Effector CD4-positive, alpha-beta T cell (primary cell): ENCODE measurements around the gene ZCCHC14.
"Not testable (repeated sequence)": the region's sequence is repeated elsewhere in the genome, so short reads cannot be mapped to it uniquely, and the experiment has no call there.

ENCODE experiments used
- DNase-seq: peaks from one replicate; pipeline ENCODE4 v3.0.0-alpha.2; 2020

ZCCHC14 gene

DNA sequence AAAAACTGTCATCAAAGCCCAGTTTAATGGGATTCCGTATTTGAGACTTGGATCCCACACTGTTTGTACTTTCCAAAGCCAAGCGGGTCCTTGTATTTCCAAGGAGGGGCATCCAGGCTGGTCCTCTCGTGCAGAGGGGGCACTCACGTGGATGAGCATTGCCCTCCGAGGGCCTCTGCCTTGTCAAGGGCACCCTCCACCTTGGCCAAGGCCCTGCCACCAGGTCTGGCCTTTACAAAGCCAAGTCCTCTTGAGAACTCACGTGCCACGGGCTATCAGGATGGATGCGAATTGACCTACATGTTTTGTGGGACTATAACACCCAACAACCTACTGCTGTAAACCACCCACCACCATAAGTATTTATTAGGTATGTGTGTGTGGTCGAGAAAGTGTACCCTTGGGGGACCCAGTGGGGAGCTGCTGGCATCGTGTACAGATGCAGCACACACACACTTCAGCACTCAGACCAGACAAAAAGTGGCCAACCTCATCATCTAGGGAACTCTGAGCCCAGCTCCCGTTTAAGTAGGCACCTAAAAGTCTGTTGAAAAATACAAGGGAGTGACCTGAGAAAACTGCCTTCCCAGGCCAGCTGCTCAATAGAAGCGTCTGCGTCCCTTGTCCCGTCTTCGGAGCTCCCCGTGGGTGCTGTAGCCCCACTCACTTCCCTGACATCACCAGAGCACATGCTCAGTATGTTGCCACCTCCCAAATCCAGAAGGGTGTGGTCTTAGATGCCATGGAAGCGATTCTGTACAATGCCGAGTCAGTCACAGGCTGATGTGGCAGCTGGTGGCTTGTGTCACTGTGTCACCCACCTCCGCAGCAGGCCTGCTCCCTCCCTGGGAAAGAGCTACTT lies 87.8 kb downstream of the ZCCHC14 start:
- no peak for DNase-seq

DNA sequence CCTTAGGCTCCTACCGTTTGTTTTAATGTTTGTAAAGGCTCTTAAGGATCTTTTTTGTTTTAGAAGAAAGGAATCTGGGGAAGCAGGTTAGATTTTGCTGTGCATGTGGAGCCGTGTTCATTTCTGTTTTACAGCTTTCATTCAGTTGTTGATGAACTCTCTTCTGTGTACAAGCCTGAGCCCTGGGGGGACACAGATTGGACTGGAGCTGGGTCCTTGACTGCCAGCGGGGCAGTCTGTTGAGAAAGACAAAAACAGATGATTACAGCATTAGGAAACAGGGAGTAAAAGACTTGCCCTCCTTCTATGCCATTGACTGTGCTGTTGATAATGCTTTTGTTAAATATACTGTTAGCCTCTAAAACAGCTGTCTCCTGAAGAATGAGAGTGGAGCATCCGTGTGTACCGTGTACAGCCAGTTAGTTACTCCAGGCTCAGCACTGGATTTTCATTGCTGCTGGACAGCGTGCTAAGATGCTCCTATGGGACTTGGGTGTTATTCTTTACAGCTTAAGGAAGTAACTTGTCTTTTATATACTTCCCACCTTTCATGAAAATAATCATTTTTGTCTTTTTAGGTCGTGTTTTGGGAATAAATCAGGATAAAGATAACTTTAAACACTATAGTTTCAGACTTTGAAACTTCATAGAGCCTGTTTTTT lies 97.5 kb downstream of the ZCCHC14 start:
- no peak for DNase-seq

DNA sequence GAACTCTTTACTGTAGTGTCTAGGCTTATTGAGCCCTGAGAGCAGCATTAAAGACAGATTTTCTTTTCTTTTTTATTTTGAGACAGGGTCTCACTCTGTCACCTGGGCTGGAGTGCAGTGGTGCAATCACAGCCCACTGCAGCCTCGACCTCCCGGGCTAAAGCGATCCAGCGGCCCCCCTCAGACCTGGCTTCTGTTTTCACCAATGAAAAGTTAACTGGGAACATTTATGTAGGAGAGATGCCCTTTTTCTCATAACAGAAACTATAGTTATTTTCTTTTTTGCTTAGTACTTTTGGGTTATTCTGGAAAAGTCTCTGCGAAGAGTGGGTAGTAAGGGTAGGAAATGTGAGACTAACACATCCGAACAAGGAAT lies 99.2 kb downstream of the ZCCHC14 start:
- no peak for DNase-seq

DNA sequence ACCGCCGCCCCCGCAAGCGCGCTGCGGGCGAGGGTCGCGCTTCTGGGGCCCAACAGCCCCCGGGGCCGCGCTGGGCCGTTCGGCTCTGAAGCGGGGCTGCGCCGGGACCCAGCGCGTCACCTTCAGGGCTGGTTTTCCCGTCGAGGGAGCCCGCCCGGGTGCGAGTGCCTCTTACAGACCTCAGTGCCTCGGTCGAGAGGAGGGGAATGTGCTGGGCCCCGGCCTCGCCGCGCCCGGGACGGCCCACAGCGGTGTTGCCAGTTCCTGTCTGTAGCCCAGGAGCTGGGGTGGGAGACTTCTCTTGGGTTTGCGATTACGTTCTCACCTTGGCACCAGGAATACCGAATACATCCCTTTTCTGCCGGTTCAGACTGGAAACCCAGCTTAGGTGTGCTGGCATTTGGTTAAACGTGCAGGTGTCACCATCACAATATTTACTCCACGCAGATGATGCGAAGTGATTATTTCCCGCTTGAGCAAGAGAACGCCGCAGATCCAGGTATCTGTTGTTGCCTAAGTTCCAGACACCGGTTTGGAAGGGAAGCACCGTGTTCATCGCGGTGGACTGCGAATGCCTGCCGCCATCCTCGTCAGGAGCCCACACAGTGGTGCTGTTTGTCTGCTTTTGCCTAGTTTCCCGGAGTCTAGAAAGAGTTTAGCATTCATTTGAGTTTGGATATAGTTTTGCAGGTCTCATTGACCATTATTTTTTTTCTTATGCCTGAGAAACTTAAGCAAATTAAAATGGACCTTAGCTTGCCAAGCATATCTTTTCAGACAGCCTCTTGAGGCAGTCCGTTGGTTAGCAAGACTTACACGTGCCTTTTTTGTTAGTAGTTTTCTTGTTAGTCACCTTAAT lies 99.8 kb downstream of the ZCCHC14 start:
- peak; percentile 22 for DNase-seq

DNA sequence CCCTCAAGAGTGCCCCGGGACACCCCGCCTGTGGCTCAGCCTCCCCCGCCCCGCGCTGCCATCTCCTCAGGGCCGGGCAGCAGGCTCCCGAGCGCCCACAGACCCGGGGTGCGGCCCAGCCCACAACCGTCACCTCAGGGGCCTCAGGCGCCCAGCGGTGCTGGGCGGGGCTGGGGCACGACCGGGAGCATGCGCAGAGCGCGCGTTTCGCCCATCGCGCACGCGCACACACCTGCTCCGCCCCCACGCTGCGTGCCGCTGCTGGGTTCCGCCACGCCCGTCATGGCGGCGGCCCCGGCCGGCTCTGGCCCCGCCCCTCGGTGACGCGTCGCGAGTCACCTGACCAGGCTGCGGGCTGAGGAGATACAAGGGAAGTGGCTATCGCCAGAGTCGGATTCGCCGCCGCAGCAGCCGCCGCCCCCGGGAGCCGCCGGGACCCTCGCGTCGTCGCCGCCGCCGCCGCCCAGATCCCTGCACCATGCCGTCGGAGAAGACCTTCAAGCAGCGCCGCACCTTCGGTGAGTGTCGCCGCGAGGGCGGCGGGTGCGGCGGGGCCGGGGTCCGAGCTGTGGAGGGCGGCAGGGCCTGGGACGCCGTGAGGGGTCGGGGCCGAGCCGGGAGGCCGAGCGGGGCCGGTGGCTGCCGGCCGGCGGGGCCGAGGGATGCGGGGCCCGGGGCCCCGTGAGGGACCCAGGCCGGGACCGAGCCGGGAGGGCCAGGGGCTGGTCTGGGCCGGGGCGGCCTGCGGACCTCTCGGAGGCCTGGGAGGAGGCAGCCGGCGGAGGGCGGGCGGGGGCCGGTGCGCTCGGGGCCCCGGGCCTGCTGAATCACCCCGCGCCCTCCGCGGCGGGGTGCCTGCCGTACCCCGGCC lies 100.6 kb downstream of the ZCCHC14 start, which contains the start of gene MAP1LC3B:
MAP1LC3B (plus strand) TSS at position 387 of the 871 bp plus-strand sequence; CDS start at position 479, 92 bp downstream.
- peak; percentile 95 for DNase-seq

DNA sequence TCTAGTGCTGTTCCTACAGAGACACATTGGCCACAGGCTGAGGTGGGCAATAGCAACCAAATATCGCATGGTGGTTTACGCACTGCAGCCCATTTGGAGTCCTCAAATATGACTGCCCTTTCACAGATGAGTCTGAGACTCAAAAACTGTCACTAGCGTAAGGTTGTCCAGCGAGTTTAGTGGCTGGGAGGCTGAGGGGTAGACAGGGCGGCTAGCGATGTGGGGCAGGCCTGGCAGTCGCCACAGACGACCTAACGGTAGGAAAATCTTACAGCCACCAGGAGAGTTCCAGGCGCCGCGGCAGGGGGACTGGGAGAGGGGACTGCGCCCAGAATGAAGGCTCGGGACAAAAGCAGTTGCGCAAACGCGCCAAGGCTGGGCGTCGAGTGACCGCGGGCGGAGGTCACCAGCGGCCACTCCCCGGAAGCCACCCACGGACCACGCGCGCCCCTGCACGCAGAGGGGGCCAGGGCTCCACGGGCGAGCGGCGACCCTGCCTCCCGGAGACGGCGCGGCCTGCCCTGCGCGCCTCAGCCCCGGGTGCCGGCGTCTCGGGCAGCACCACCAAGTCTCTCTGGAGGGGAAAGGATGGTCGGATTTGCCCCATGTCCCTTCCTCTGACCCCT lies 101.4 kb downstream of the ZCCHC14 start:
- DNase-seq: no peak

DNA sequence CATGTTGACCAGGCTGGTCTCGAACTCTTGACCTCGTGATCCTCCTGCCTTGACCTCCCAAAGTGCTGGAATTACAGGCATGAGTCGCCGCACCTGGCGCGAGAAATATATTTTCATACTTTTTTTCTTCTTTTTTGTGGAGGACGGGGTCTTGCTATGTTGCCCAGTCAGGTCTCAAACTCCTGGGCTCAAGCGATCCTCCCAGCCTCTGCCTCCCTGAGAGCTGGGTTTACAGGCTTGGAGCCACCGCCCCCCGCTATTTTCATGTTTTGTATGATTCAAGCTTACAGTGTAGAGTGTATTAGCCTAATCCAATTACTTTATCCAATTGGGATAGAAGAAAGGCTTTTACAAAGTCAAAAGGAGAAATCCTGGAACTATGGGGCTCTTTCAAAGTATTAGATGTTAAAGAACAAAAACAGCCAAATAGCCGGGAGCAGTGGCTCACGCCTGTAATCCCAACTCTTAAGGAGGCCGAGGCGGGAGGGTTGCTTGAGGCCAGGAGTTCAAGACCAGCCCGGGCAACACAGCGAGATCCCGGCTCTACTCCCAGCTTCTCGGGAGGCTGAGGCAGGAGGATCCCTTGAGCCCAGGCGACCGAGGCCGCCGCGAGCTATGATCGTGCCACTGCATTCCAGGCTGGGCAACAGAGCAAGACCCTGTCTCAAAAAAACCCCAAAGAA lies 102.0 kb downstream of the ZCCHC14 start:
- no peak for DNase-seq

DNA sequence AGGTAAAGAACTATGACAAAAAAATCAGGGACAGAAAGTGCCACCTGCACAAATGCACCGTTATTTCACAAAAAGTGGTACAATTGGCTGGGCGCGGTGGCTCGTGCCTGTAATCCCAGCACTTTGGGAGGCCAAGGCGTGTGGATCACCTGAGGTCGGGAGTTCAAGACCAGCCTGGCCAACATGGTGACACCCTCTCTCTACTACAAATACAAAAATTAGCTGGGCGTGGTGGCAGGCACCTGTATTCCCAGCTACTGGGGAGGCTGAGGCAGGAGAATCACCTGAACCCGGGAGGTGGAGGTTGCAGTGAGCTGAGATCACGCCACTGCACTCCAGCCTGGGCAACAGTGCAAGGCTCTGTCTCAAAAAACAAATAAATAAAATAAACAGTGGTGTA lies 102.9 kb downstream of the ZCCHC14 start:
- DNase-seq: not testable (repeated sequence)

DNA sequence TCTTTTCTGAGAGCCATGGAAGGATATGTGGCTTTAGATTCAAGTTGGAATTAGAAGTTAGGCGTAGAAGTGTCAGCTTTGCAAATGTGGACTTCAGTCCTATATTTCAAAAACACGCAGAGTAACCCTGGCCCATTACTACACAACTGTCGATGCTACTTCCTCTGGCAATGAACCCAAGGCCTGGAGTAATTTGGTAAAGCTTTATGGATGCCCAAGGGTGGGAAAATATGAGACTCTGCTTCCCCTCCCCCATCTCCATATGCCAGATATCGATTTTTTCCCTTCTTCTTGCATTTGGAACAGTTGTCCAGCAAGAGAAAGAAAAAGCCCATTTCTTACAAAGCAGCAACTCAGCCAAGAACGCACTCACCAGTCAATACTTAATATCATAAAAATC lies 103.6 kb downstream of the ZCCHC14 start:
- no peak for DNase-seq

DNA sequence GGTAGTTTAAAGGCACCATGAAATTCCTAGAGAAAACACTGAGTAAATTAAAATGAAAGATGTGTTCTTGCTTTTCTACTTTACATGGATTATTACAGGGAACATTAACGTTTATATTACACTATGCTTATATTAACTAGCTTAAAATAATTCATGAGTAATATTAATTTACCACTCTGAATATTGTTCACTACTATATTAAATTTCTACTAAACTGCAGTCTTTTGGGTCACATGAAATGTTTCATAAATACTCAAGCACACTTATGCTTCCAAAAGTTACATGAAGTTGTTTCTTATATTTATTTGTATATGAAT lies 104.0 kb downstream of the ZCCHC14 start:
- no peak for DNase-seq

DNA sequence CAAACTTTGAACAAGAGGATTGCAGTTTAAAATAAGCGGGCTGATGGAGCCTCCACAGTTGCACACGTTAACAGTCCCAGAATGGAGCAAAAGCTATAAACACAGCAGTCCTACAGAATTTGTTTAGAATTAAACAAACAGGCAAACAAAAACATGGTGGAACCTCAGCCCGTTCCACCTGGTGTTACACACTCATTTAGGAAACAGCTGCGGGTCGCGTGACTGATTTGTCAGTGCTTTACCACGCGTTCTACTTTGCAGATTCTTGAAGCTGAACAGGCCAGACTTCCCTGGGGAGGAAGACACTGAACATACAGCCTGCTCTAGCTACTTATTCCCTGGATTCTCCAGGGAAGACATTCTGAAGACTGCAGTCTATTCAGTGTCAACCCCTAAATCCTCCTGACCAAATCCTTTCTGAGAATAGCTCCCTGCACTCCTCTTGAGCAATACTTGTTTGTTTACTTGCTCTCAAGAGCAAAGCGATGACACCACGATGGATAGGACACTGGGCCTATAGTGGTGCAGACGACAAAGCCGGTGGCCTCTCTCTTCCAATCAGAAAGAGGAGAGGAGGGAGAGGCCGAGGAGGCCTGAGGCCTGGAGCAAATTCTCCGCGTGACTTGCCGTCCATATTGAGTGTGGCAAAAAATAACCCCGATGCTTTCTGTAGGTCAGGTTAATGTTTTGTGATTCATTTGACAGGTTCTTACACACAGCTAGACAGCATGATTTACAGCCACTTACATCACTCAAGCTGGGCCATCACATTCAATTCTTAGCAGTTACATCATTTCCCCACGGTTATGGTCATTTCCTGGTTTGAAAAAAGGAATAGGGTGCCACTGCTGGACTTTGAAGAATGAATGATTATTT lies 104.6 kb downstream of the ZCCHC14 start:
- DNase-seq: peak; percentile 83

DNA sequence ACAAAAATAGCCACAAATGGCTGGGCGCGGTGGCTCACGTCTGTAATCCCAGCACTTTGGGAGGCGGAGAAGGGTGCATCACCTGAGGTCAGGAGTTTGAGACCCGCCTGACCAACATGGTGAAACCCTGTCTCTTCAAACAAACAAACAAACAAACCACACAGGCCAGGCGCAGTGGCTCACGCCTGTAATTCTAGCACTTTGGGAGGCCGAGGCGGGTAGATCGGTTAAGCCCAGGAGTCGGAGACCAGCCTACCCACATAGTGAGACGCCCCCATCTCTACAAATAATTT lies 108.0 kb downstream of the ZCCHC14 start:
- not testable (repeated sequence) for DNase-seq

DNA sequence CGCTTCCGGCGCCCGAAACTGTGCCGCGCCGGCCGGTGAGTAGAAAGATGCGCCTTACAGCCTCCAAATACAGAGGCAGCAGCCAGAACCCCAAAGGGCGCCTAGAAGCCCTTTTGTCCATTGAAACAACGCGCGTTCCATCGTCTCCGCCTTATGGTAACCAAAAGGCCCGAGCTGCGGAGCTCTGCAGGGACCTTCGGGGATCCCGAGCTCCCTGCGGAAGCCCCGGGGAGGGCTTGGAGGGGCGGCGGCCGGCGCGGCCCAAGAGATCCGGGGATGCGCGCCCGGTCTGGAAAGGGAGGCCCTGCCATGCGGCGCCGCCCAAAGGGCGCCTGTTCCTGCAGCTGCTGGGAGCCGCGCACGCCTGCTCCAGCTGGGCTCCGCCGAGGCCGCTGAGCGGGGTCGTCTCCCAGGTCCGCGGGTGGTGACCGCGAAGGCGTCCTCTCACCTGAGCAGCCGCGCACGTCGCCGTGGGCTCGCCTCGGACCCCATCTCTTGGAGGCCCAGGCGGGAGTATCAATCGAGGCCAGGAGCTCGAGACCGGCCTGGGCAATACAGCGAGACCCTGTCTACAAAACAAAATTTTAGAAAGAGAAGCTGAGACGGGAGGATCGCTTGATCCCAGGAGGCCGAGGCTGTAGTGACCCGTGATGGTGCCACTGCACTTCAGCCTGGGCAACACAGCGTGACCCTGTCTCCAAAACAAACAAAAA lies 108.5 kb downstream of the ZCCHC14 start:
- DNase-seq: no peak

DNA sequence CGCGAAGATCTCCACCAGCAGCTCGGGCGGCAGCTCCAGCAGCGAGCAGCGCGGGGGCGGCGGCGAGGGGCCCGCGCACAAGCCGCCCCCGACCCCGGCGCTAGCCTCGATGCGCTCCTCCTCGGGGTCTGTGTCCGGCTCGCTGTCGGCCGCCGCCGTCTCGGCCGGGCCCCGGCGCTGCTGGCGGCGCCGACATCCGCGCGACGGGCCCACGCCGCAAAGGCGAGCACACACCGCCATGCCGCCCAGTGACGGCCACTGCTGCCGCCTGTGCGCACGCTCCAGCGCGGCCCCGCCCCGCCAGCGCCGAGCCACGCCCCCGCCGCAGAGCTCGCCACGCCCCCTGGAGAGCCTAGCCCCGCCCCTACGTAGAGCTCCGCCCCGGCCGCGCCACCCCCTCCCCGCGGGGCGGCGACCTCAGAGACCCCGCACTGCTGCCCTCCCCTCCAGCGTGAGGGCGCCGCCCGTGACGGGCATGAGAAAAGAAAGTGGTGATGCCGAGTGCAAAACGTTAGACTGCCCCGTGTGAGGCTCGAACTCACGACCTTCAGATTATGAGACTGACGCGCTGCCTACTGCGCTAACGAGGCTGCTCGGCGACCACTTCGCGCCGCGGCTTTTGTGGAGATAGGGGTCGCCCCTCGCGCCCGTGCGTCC lies 109.2 kb downstream of the ZCCHC14 start, which contains the start of gene FBXO31:
FBXO31 (minus strand) TSS at position 272 of the 657 bp plus-strand sequence; CDS start at position 240, 32 bp downstream.
- peak; percentile 84 for DNase-seq

DNA sequence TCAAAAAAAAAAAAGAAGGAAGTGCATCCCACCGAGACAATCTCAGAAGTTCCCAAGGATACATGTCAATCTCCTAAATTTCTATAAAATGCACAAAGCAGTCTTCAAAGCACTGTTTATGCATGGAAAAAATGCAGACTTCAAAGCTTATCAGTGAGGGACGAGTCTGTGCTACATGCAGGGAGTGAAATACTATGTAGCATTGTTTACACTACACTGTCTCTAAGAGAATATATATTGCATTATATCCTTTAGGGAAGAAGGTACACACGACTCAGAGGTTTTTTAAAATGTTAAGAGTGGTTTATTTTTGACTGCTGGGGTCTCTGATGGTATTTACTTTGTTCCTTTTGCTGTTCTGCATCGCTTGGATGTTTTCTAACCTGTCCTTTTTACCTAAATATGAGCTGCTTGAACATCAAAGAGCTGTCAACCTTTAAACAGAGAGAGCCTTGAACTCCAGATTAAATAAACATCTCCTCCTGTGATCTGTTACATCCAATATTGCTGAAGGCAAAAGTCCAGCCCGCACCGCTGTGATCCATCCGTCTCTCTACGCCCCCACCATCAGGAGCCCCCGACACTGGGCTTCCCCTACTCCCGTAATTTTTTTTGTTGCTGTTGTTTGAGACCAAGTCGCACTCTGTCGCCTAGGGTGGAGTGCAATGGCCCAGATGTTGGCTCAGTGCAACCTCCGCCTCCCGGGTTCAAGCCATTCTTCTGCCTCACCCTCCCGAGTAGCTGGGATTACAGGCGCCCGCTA lies 110.6 kb downstream of the ZCCHC14 start:
- DNase-seq: no peak

DNA sequence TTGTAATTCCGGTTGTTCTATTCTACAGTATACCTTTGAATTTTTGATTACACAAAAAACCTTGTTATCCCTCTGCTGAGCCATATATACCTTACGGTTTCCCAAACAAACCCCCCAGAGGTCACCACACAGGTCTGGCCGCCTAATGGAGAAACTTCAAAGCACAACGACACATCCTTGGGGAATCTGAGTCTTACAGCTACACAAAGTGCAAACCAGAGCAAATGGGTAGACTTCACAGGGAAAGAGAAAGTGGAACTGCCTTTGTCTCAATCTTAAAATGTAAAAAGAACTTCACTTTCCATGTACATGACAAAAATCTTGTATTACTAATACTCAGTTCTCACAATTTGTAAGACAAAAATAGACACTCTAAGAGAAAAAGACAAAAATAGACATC lies 111.9 kb downstream of the ZCCHC14 start:
- no peak for DNase-seq

DNA sequence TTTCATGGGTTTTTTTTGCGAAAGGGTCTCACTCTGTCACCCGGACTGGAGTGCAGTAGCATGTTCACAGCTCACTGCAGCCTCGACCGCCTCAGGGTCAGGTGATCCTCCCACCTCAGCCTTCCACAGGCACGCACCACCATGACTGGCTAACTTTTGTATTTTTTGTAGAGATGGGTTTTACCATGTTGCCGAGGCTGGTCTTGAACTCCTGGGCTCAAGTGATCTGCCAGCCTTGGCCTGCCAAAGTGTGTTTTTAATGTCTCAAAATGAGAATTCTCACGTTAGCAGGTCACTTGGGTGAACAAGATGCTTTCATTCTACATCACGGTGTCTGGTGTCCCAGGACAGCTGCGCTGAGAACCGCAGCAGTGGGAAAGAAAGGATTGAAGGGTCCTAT lies 112.4 kb downstream of the ZCCHC14 start:
- no peak for DNase-seq

DNA sequence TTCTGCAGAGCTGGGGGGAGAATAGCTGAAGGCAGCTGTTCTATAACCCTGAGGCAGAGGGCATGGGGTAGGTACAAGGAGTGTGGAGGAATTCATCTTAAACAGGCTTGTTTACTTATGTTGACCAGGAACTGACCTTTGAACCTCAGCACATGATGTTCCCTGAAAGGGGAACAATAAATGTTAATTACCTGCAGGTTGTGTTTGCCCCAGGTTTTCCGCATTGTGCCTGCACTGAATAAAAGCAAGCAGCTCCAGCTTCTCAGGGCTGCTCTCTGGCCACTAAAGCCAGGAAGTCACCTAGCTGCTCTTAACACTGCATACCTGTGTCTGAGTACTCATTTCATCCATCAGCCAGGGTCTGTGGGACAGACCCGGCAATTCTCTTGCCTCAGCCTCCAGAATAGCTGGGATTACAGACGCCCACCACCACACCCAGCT lies 113.5 kb downstream of the ZCCHC14 start:
- not testable (repeated sequence) for DNase-seq
